Body of pancreas (tissue), 4 donors: ENCODE results near the gene ARHGEF28. TPM values are rescaled to one million over a fixed set of nuclear protein-coding genes. Genes with fewer than 3 reads are reported as not detected.

ENCODE experiments used
- ATAC-seq: fragments of 150-250 bp; one replicate; pipeline ENCODE4 v1.9.1; 2016
- DNase-seq, 4 donors: peaks; one replicate each; pipeline ENCODE4 v3.0.0-alpha.2; 2019
- H3K27ac ChIP-seq, 4 donors: fragments of 200-600 bp; sonication (generic); 1 replicate in 3 of 4; 2 replicates in 1 of 4; pipeline versions ENCODE4 v1.5.1 to v1.6.1; 2016 to 2019; ENCODE audit warnings: mild to moderate bottlenecking in 1 of 4, mixed read lengths in 1 of 4, moderate library complexity in 1 of 4
- H3K27me3 ChIP-seq, 2 donors: fragments of 200-600 bp; sonication (generic); one replicate each; pipeline ENCODE4 v1.6.0; 2016; ENCODE audit warnings: mild to moderate bottlenecking in 1 of 2
- H3K36me3 ChIP-seq, 2 donors: fragments of 200-600 bp; sonication (generic); replicated peaks in 1 of 2; 2 replicates each; pipeline ENCODE4 v1.5.1; 2016; ENCODE audit warnings: low read depth in 2 of 2; ENCODE audit not compliant: insufficient read depth in 1 of 2
- H3K4me1 ChIP-seq: fragments of 200-600 bp; sonication (generic); one replicate; pipeline ENCODE4 v1.6.0; 2016
- H3K4me3 ChIP-seq, 2 donors: fragments of 200-600 bp; sonication (generic); 1 replicate in 1 of 2; 2 replicates in 1 of 2; pipeline ENCODE4 v1.5.1; 2016 to 2019
- H3K9me3 ChIP-seq, 3 donors: fragments of 200-600 bp; sonication (generic); 1 replicate in 2 of 3; 2 replicates in 1 of 3; pipeline ENCODE4 v1.5.1; 2016
- POLR2A ChIP-seq, 3 donors: fragments of 450-650 bp; IDR thresholded peaks; one replicate each; pipeline ENCODE4 v1.6.1; 2016; ENCODE audit warnings: antibody characterized with exemption in 3 of 3, mild to moderate bottlenecking in 2 of 3
- WGBS, 2 donors: methylation state at CpG; one replicate each; pipeline ENCODE4 v1.1.5; 2017; 5-methylcytosine and 5-hydroxymethylcytosine counted together
- intact Hi-C: fragments of 100-400 bp; cut with DNase I; formaldehyde crosslinking; loops from one replicate; pipeline ENCODE4 v1.15.1; 2023
- total RNA-seq, 2 donors: library from RNA; depleted of rRNA; stranded (reverse); fragments of >200 nt; gene quantifications; one replicate each; pipeline ENCODE4 v1.1.0, GENCODE V29; 2016
- TF ChIP-seq, protein P1 (sequence below), 7 experiments: fragments of 450-650 bp in 4 of 7; fragments of 200-600 bp in 3 of 7; sonication (generic) in 3 of 7; IDR thresholded peaks; one replicate each; pipeline ENCODE4 v1.5.1; 2016 to 2019; ENCODE audit warnings: antibody characterized with exemption in 7 of 7

The ARHGEF28 gene
- total RNA-seq, 2 donors from 2014 or later, result 63.0 to 67.2 TPM

- TF ChIP-seq POLR2A (IDR thresholded peaks at IDR 0.05), result no peak
- TF ChIP-seq, protein P1, sequence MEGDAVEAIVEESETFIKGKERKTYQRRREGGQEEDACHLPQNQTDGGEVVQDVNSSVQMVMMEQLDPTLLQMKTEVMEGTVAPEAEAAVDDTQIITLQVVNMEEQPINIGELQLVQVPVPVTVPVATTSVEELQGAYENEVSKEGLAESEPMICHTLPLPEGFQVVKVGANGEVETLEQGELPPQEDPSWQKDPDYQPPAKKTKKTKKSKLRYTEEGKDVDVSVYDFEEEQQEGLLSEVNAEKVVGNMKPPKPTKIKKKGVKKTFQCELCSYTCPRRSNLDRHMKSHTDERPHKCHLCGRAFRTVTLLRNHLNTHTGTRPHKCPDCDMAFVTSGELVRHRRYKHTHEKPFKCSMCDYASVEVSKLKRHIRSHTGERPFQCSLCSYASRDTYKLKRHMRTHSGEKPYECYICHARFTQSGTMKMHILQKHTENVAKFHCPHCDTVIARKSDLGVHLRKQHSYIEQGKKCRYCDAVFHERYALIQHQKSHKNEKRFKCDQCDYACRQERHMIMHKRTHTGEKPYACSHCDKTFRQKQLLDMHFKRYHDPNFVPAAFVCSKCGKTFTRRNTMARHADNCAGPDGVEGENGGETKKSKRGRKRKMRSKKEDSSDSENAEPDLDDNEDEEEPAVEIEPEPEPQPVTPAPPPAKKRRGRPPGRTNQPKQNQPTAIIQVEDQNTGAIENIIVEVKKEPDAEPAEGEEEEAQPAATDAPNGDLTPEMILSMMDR (IDR thresholded peaks at IDR 0.05), result no peak
- Histone ChIP-seq H3K27ac (no peak overlapping the region), H3K4me1 (peaks cover 27% of the 10 kb centered on the region), H3K36me3 (no peaks in the 10 kb centered on the region), H3K27me3 (no peaks in the 10 kb centered on the region), H3K9me3 (no peaks in the 10 kb centered on the region), H3K4me3 (no peak overlapping the region)
- ATAC-seq, result no peak
- intact Hi-C loops, result no loop called here
- WGBS, 2 donors, result 72 to 100% methylated on average over 3 of the region's 3 CpGs
- DNase-seq, result no peak
Observed at GRCh38 chr5:73691302-73692080, 65.5 kb downstream of the ARHGEF28 start.

- Histone ChIP-seq H3K36me3 (no peaks in the 10 kb centered on the region), H3K9me3 (no peaks in the 10 kb centered on the region), H3K27me3 (no peaks in the 10 kb centered on the region), H3K4me3 (no peak overlapping the region), H3K27ac (no peak overlapping the region), H3K4me1 (peaks cover 27% of the 10 kb centered on the region)
- 75 to 82% methylated on average over 2 of the region's 2 CpGs for WGBS, 2 donors
- TF ChIP-seq, protein P1 (IDR thresholded peaks at IDR 0.05), result no peak
- no peak for TF ChIP-seq POLR2A (IDR thresholded peaks at IDR 0.05)
- DNase-seq, result no peak
- no peak for ATAC-seq
- intact Hi-C loops, result no loop called here
Observed at GRCh38 chr5:73692166-73692640, 66.2 kb downstream of the ARHGEF28 start.

- DNase-seq, result no peak
- peaks cover 27% of the 10 kb centered on the region for H3K4me1 ChIP-seq
- no peak for ATAC-seq
- intact Hi-C loops, result no loop called here
- no peaks in the 10 kb centered on the region for H3K36me3 ChIP-seq
- no peaks in the 10 kb centered on the region for H3K27me3 ChIP-seq
- no peak for TF ChIP-seq POLR2A (IDR thresholded peaks at IDR 0.05)
- TF ChIP-seq, protein P1 (IDR thresholded peaks at IDR 0.05), result no peak
- H3K27ac ChIP-seq, result peak overlapping the region in 1 of 4 donors; percentile 1
- H3K9me3 ChIP-seq, result no peaks in the 10 kb centered on the region
- H3K4me3 ChIP-seq, result no peak overlapping the region
- 84 to 93% methylated on average over 2 of the region's 2 CpGs for WGBS, 2 donors
Observed at GRCh38 chr5:73692981-73693380, 67.0 kb downstream of the ARHGEF28 start.

DNA sequence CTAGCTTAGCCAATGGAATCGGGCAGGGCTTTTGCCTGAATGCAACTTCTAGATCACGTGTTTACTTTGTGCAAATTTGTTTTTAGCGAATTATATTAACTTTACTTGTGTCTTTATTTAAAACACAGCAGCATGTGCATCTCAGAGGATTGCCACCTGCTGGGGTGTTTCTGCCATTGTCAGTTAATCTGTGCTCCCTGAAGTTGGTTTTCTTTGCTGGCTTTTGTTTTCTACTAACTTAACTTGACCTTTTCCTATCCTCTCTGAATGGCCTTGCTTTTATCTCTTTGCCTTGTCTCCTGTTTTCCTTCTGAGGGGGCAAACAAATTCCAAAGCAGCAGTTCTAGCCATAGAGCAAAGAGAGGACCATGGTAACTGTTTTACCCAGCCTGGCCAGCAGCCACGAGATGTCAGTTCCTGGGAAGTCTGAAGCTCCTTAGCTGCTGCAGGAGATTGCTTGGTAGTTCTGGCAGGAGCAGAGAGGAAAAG is 67.6 kb downstream of the ARHGEF28 start:
- WGBS, 2 donors, result 11 to 17% methylated on average over 4 of the region's 4 CpGs
- no peaks in the 10 kb centered on the region for H3K27me3 ChIP-seq
- TF ChIP-seq, protein P1 (IDR thresholded peaks at IDR 0.05), result peak; percentile 21 to 76 (median 60)
- TF ChIP-seq POLR2A (IDR thresholded peaks at IDR 0.05), result no peak
- no peak overlapping the region for H3K4me3 ChIP-seq
- ATAC-seq, result peak; percentile 67
- DNase-seq, result peak; percentile 48 to 75 (median 55)
- peak overlapping the region in 3 of 4 donors; percentile 7 to 28 (median 21) for H3K27ac ChIP-seq
- intact Hi-C loops, result no loop called here
- peaks cover 27% of the 10 kb centered on the region for H3K4me1 ChIP-seq
- no peaks in the 10 kb centered on the region for H3K9me3 ChIP-seq
- H3K36me3 ChIP-seq, result no peaks in the 10 kb centered on the region
